ENCODE data around the gene HJURP. TPM values are rescaled to one million over a fixed set of nuclear protein-coding genes. Genes with fewer than 3 reads are reported as not detected.

The HJURP gene
- total and polyA plus RNA-seq, 2 donors (not counting 3 experiments of a cell fraction or from before 2014, with no cell fraction given) = 34.4 to 60.9 TPM

GRCh38 chr2:233814056-233814835, 40.1 kb downstream of the HJURP start:
- dilution Hi-C loops (cut with MboI; ENCODE audit: extremely low pct_ligation_motif_present, low sequenced_read_pairs) = no loop called here
- FAIRE-seq = no peak
- CTCF ChIA-PET = interaction anchor here (1.0 kb wide), 2 partner anchors 22 to 44 kb away, joined by 3 read pairs; no protein-coding TSS in a partner anchor

More at GRCh38 chr2:233814056-233814835, 40.1 kb downstream of the HJURP start:
- Histone ChIP-seq H3K36me3 (ENCODE audit: control insufficient read depth in 2 of 2, extremely low read depth in 1 of 2, insufficient read depth in 2 of 2, low read length in 2 of 2) (no peaks in the 10 kb centered on the region), H2AFZ (ENCODE audit: low read depth, low read length) (no peak overlapping the region), H3K4me2 (ENCODE audit: insufficient read depth, low read length) (no peak overlapping the region), H4K20me1 (replicated peaks; ENCODE audit: control insufficient read depth, extremely low read depth, insufficient read depth, low read length) (no peaks in the 10 kb centered on the region), H3K79me2 (ENCODE audit: control insufficient read depth, insufficient read depth, low read length) (no peaks in the 10 kb centered on the region), H3K9me1 (replicated peaks; ENCODE audit: control insufficient read depth, extremely low read depth, insufficient read depth, low read length) (no peaks in the 10 kb centered on the region), H3K27ac (ENCODE audit: insufficient read depth, low read depth, low read length) (no peak overlapping the region), H3K9me3 (replicated peaks; ENCODE audit: control insufficient read depth, insufficient read depth, low read length) (no peaks in the 10 kb centered on the region), H3K4me1 (ENCODE audit: control insufficient read depth, extremely low read depth, insufficient read depth, low read length) (no peaks in the 10 kb centered on the region), H3K9ac (replicated peaks; ENCODE audit: extremely low read depth, insufficient read depth, low read length) (no peak overlapping the region), H3K4me3 (replicated peaks in 1 of 3; ENCODE audit: insufficient read depth in 1 of 3, low read depth in 1 of 3, low read length in 3 of 3) (no peak overlapping the region), H3K27me3 (ENCODE audit: control insufficient read depth in 2 of 2, insufficient read depth in 2 of 2, low read length in 2 of 2) (peaks cover 0 to under 1% of the 10 kb centered on the region in 2 experiments)
- TF ChIP-seq JUN (IDR thresholded peaks at IDR 0.05; ENCODE audit: borderline replicate concordance, insufficient read depth, insufficient read length, low read depth) (no peak), MAX (IDR thresholded peaks at IDR 0.05; ENCODE audit: insufficient read depth, insufficient read length) (no peak), EZH2 (IDR thresholded peaks at IDR 0.05; ENCODE audit: borderline replicate concordance, low read depth, low read length, severe bottlenecking) (no peak), FOS (IDR thresholded peaks at IDR 0.05; ENCODE audit: borderline replicate concordance, insufficient read depth, low read length) (no peak), CTCF (IDR thresholded peaks at IDR 0.05; ENCODE audit: extremely low read depth in 1 of 2, insufficient read depth in 1 of 2, low read depth in 1 of 2, low read length in 2 of 2) (no peak), POLR2AphosphoS5 (IDR thresholded peaks at IDR 0.05; ENCODE audit: insufficient read depth, low read depth, low read length) (no peak), GATA2 (IDR thresholded peaks at IDR 0.05; ENCODE audit: insufficient read depth, insufficient read length, low read depth, low read length) (no peak), POLR2A (IDR thresholded peaks at IDR 0.05; ENCODE audit: low read depth, low read length) (no peak), MYC (IDR thresholded peaks at IDR 0.05; ENCODE audit: low read depth, low read length) (no peak)
- no TSS peak for BruUV-seq (replicated peaks)
- DNase-seq (ENCODE audit: low read depth, low spot score) = no peak
- intact Hi-C loops (cut with micrococcal nuclease) = no loop called here
- POLR2A ChIA-PET = no interaction called here
